HG02943 (cell line): ENCODE measurements around the gene OTUB2.
"Not testable (repeated sequence)": the region's sequence is repeated elsewhere in the genome, so short reads cannot be mapped to it uniquely, and the experiment has no call there.

Source experiments
- ATAC-seq: cut with Tn5 transposase; IDR thresholded peaks from one replicate; pipeline ENCODE4 v1.9.1; 2021; ENCODE audit warnings: mild to moderate bottlenecking, low read depth, moderate library complexity; ENCODE audit not compliant: unreplicated experiment

OTUB2 gene

GRCh38 chr14:94052662-94053061 lies 26.5 kb downstream of the OTUB2 start:
- no peak for ATAC-seq

GRCh38 chr14:94054401-94054800 lies 28.3 kb downstream of the OTUB2 start:
- no peak for ATAC-seq

- no peak for ATAC-seq
Observed at GRCh38 chr14:94054936-94055335, 28.8 kb downstream of the OTUB2 start.

GRCh38 chr14:94056579-94057308 lies 30.6 kb downstream of the OTUB2 start:
- no peak for ATAC-seq

- ATAC-seq: no peak
Observed at GRCh38 chr14:94058128-94058673, 32.1 kb downstream of the OTUB2 start.

- ATAC-seq: no peak
Observed at GRCh38 chr14:94058674-94059138, 32.6 kb downstream of the OTUB2 start.

GRCh38 chr14:94059998-94060397 lies 33.9 kb downstream of the OTUB2 start:
- no peak for ATAC-seq

- no peak for ATAC-seq
Observed at GRCh38 chr14:94062344-94062940, 36.3 kb downstream of the OTUB2 start.

GRCh38 chr14:94066089-94066676 lies 40.0 kb downstream of the OTUB2 start:
- no peak for ATAC-seq

- ATAC-seq: not testable (repeated sequence)
Observed at GRCh38 chr14:94072076-94072475, 45.9 kb downstream of the OTUB2 start.

- no peak for ATAC-seq
Observed at GRCh38 chr14:94074534-94074933, 48.4 kb downstream of the OTUB2 start.

GRCh38 chr14:94075008-94075407 lies 48.9 kb downstream of the OTUB2 start:
- ATAC-seq: no peak

GRCh38 chr14:94077111-94077821 lies 51.1 kb downstream of the OTUB2 start:
- no peak for ATAC-seq

- ATAC-seq: no peak
Observed at GRCh38 chr14:94077823-94078222, 51.7 kb downstream of the OTUB2 start.

- no peak for ATAC-seq
Observed at GRCh38 chr14:94079891-94080620, 53.9 kb downstream of the OTUB2 start.

- ATAC-seq: peak; percentile 94
Observed at GRCh38 chr14:94080621-94081385, 54.7 kb downstream of the OTUB2 start, which contains the start of the genes DDX24 and IFI27L1. Gene DDX24, minus strand, starts transcription at chr14:94081202. Its CDS starts 1,460 bp downstream, at chr14:94079742. Gene IFI27L1, plus strand, starts transcription at chr14:94081310. Its CDS starts 15,628 bp downstream, at chr14:94096938.

GRCh38 chr14:94081386-94081820 lies 55.3 kb downstream of the OTUB2 start:
- peak; percentile 33 for ATAC-seq

- ATAC-seq: no peak
Observed at GRCh38 chr14:94087891-94088290, 61.8 kb downstream of the OTUB2 start.

- ATAC-seq: no peak
Observed at GRCh38 chr14:94088516-94088915, 62.4 kb downstream of the OTUB2 start.
